Stimulated activated effector memory CD8-positive, alpha-beta T cell treated with anti-CD3 and anti-CD28 coated beads, Interleukin-12 subunit alpha, Interleukin-12 subunit beta, amount 100 ng/mL, for 72 hours (primary cell): ENCODE measurements around the gene SLIT1.

Experiments
- ATAC-seq: fragments of 150-1000 bp; cut with Tn5 transposase; 2 replicates; pipeline ENCODE4 v1.10.0; 2021
- DNase-seq, 2 donors: peaks; one replicate each; pipeline ENCODE4 v3.0.0; 2021 to 2022; ENCODE audit warnings: low spot score in 2 of 2
- H3K27ac Mint-ChIP-seq: one replicate; pipeline ENCODE4 v1.8.0; 2022; ENCODE audit warnings: mild to moderate bottlenecking, mixed read lengths
- H3K36me3 Mint-ChIP-seq: one replicate; pipeline ENCODE4 v1.8.0; 2022; ENCODE audit warnings: mild to moderate bottlenecking, mixed read lengths
- H3K4me1 Mint-ChIP-seq: one replicate; pipeline ENCODE4 v1.8.0; 2022; ENCODE audit warnings: mixed read lengths
- H3K4me3 Mint-ChIP-seq: one replicate; pipeline ENCODE4 v1.8.0; 2022; ENCODE audit warnings: mild to moderate bottlenecking, mixed read lengths
- H3K9me3 Mint-ChIP-seq: one replicate; pipeline ENCODE4 v1.8.0; 2022; ENCODE audit warnings: mixed read lengths

Gene SLIT1

DNA sequence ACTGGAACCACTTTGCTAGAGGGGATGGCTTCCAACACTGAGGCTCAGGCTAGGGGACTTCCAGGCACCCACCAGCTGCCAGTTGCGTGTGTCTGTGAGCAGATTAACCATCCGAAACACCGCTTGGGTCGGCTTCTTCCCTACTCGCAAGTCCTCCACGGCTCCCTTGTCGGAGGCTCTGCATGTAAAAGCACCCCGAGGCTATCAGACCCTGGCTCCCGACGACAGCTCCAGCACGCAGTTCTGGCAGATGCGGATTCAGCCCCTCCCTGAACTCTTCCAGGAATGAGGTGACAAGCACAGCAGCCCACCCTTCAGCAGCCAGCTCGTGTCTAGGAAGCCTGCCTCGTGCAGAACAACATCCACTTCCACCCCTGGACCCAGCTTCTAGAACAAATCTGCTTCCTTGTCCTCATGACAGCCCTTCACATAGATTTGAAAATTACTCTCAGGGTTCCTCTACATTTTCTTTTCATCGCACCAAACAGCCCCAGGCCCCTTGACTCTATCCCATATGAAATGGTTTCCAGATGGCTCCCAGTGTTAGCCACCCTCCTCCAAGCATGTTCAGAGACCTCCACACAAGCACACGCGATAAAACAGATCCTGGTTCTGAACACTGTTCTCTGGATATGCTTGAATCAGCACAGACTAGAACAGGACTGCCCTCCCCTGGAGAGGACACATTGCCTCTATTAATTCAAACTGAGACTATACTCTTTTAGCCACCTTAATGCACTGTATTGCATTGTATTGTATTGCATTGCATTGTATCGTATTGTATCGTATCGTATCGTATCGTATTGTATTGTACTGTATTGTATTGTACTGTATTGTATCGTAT is 44.6 kb downstream of the SLIT1 start:
- DNase-seq (no peak), ATAC-seq (no peak)
- no peak overlapping the region for H3K4me3 Mint-ChIP-seq
- no peak overlapping the region for H3K27ac Mint-ChIP-seq
- no peaks in the 10 kb centered on the region for H3K4me1 Mint-ChIP-seq
- no peaks in the 10 kb centered on the region for H3K36me3 Mint-ChIP-seq
- H3K9me3 Mint-ChIP-seq, result no peaks in the 10 kb centered on the region

DNA sequence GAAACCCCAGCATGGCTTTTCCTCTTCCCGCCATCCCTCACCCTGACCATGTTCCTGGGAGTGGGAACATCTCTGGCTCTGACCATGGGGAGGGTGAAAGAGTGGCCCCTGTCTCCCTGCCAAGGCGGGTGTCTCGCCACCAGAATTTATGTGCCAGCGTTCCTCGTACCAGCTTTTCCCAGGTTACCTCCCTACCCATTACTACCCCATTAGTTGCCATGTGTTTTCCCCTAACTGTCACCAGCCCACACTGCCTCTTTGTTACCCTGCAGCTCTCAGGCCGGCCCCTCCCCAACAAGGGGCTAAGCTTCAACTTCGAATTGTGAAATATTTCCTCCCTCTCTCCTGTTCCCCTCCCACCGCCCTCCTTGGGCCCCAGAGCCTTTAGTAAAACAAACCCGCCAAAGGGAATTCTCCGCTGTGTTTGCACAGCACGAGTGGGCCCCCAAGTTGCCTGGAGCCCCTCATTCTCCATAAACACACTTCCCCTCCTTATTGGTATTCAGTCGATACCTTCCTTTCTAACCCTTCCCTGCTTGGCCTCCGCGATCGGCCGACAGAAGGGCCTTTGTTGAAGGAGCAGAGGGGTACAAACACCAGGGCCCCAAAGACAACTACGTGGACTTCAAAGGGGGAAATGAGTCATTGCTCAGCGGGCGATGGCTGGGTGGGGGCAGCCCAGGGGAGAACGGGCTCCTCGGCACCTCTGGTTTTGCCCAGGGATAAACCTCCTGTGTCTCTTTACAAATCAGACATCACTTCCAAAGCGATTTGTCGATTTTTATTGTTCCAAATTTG is 45.5 kb downstream of the SLIT1 start:
- no peaks in the 10 kb centered on the region for H3K36me3 Mint-ChIP-seq
- no peak overlapping the region for H3K4me3 Mint-ChIP-seq
- H3K9me3 Mint-ChIP-seq, result no peaks in the 10 kb centered on the region
- no peak overlapping the region for H3K27ac Mint-ChIP-seq
- ATAC-seq (no peak), DNase-seq (no peak)
- no peaks in the 10 kb centered on the region for H3K4me1 Mint-ChIP-seq

DNA sequence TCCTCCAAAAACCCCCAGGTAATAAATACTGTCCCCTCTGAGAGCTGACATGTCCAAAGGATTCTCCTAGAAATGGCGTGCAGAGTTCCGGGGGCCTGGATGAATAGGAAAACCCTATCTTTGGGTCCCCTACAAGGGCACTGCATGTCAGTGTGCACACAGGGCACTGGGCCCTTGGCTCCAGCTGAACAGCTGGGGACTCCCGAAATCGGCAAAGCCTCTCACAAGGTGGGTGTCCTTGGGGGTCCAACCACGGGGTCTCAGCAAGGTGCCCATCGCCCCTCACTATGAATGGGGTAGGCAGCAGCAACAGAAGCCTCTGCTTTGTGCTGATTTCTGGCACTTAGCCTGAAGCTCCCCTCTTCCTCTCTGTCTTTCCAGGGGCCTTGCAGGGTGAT is 46.1 kb downstream of the SLIT1 start:
- no peaks in the 10 kb centered on the region for H3K4me1 Mint-ChIP-seq
- ATAC-seq, result no peak
- H3K27ac Mint-ChIP-seq, result no peak overlapping the region

DNA sequence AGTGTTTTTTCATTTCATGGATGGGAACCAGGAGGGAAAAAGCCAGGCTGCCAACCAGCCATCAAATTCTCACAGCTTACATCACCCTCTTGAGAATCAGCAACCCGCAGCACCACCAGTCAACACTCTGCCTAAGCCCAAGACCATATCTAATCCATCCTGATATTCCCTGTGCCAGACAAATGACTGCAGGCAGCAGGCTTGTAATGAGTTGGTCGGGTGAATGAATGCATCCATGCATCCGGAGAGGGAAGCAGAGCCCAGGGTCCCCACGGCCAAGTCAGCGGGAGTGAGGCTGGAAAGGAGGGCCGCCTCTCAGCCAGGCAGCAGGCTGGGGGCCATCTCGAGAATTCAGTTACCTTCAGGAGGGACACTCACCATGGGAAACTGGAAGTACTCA is 46.9 kb downstream of the SLIT1 start:
- Mint-ChIP-seq H3K4me3 (no peak overlapping the region), H3K36me3 (no peaks in the 10 kb centered on the region), H3K9me3 (no peaks in the 10 kb centered on the region), H3K4me1 (no peaks in the 10 kb centered on the region), H3K27ac (no peak overlapping the region)
- ATAC-seq (no peak), DNase-seq (no peak)

More for the DNA sequence above, 46.1 kb downstream of the SLIT1 start:
- no peak for DNase-seq
- Mint-ChIP-seq H3K4me3 (no peak overlapping the region), H3K36me3 (no peaks in the 10 kb centered on the region), H3K9me3 (no peaks in the 10 kb centered on the region)

DNA sequence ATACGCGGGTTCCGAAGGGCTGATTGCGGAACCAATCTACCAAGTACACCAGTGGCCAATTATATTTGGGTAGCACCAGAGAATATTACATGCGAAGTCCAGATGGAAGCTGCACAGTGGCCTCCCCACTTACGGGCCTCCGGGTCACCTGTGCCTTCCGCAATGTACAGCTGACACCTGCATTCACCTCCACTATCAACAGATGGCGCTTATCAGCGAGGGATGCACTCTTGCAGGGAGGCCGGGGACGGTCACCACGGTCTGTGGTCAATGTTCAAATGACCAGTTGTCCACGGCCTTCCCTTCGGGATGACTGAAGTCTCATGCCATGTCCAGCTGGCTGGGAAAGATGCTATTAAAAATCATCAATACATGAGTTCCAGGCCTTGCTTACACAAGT is 47.6 kb downstream of the SLIT1 start:
- ATAC-seq (no peak), DNase-seq (no peak)
- Mint-ChIP-seq H3K9me3 (no peaks in the 10 kb centered on the region), H3K4me1 (no peaks in the 10 kb centered on the region), H3K36me3 (no peaks in the 10 kb centered on the region), H3K4me3 (no peak overlapping the region), H3K27ac (no peak overlapping the region)

DNA sequence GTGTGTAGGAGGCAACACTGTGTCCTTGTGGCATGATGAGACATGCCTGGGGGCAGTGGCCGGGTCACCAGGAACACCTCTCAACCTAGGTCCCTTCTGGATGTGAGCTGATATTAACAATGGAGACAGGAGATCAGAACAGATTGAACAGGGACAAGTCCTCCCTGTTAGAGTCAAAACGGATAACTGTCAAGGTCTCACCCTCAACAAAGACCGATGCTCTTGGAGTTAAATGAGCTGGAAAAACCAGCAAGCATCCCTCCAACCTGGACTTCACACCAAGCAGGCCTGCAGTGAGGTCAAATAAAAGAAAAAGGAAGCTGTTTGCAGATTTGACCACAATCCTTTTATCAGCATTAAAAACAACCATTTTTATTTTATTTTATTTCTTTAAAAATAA is 49.0 kb downstream of the SLIT1 start:
- Mint-ChIP-seq H3K4me3 (no peak overlapping the region), H3K36me3 (no peaks in the 10 kb centered on the region), H3K4me1 (no peaks in the 10 kb centered on the region), H3K9me3 (no peaks in the 10 kb centered on the region), H3K27ac (no peak overlapping the region)
- DNase-seq (no peak), ATAC-seq (no peak)

DNA sequence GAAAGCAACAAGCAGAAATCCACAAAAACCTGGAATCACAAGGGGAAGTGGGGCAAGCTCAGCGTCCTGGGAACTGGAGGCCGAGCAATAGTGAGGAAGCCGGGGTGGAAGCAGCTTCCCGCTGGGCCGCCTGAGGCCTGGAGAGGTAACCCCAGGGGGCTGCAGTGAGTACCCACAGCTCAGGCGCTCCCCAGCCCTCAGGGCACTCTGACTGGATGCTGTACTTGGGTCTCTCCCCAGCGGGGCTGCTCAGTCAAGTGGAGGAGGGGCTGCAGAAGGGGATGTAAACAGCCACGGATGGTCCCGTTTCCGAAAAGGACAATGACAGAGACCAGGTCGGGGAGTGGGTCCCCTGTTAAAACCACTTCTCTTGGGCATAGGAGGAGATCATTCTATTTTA is 50.3 kb downstream of the SLIT1 start:
- ATAC-seq (no peak), DNase-seq (no peak)
- Mint-ChIP-seq H3K9me3 (no peaks in the 10 kb centered on the region), H3K4me3 (no peak overlapping the region), H3K27ac (no peak overlapping the region), H3K36me3 (no peaks in the 10 kb centered on the region), H3K4me1 (no peaks in the 10 kb centered on the region)

DNA sequence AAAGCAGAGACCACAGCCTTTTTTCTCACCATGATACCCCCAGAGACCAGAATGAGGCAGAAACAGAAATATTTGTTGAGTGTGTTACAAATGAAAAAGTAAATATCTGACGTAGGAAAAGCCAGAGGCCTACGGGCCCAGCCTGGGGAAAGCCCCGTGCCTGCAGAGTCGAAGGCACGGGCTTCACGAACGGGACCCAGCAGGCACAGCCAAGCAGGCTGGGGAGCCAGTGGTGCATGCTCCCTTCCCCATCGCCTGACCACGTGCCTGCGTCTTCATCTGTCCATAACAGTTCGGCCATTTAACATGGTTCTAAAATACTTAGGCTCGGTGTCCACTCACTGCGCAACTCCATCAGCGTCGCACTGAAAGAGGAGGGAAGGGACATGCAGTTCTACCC is 50.8 kb downstream of the SLIT1 start:
- Mint-ChIP-seq H3K4me3 (no peak overlapping the region), H3K27ac (no peak overlapping the region)
- no peak for ATAC-seq

DNA sequence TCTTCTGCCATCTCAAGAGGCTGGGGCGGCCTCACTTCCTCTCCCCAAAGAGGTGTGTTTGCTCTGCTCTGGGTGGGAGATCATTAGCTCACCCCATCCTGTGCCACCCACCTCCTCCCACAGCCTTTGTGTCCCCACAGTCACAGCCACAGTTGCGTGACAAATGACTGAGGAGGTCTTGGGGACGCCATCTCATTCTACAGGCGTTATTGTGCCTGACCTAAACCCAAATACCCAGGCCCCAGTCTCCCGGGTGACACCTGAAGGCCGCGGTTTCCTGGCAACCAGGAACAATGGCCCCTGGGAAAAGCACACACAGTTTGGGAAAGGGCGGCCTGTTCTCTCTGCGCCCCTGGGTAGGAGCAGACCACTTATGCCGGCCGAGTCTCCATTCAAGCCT is 51.6 kb downstream of the SLIT1 start:
- Mint-ChIP-seq H3K4me3 (no peak overlapping the region), H3K36me3 (no peaks in the 10 kb centered on the region), H3K4me1 (peaks cover 5% of the 10 kb centered on the region), H3K9me3 (no peaks in the 10 kb centered on the region), H3K27ac (no peak overlapping the region)
- DNase-seq, result no peak
- no peak for ATAC-seq

More for the DNA sequence above, 50.8 kb downstream of the SLIT1 start:
- Mint-ChIP-seq H3K9me3 (no peaks in the 10 kb centered on the region), H3K4me1 (peaks cover under 1% of the 10 kb centered on the region), H3K36me3 (no peaks in the 10 kb centered on the region)
- DNase-seq, result no peak

DNA sequence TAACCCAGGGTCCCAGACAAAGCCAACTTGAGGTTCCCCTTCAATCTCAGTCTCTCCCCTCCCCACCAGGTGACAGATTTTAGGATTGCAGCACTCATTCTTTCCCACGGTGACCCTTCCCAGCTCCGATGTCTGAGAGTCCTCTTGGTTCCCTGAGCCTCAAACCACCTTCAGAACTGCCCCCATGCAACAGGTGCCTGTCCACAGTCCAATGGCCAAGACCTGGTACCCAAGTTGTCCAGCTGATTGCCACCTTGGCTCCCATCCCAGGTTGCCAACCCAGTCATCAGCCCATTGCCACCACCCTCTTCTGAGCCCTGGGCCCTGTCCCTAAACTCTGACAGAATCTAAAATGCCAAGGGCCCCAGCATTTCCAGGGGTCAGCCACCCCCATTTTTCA is 53.5 kb downstream of the SLIT1 start:
- Mint-ChIP-seq H3K4me3 (no peak overlapping the region), H3K9me3 (no peaks in the 10 kb centered on the region), H3K27ac (no peak overlapping the region), H3K4me1 (peaks cover 5% of the 10 kb centered on the region), H3K36me3 (no peaks in the 10 kb centered on the region)
- no peak for ATAC-seq
- DNase-seq, result no peak

DNA sequence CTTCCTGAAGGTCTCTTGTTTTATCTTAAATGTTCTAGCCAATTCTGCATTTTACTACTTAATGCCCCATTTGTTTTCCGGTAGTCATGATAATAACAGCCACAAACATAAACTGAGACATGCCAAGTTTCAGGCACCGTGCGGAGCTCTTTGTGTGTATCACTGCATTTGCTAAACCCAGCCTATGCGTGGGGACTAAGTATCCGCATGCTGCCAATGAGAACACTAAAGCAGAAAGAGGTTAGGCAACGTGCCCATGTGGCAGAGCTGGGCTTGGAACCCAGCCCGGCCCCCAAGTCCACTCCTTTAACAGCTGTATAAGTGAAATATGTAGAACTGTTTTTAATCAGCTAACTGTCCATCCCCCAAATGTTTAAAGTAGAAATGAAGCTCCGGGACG is 54.1 kb downstream of the SLIT1 start:
- Mint-ChIP-seq H3K27ac (no peak overlapping the region), H3K4me1 (peaks cover 5% of the 10 kb centered on the region), H3K36me3 (no peaks in the 10 kb centered on the region), H3K9me3 (no peaks in the 10 kb centered on the region), H3K4me3 (no peak overlapping the region)
- DNase-seq (no peak), ATAC-seq (no peak)

DNA sequence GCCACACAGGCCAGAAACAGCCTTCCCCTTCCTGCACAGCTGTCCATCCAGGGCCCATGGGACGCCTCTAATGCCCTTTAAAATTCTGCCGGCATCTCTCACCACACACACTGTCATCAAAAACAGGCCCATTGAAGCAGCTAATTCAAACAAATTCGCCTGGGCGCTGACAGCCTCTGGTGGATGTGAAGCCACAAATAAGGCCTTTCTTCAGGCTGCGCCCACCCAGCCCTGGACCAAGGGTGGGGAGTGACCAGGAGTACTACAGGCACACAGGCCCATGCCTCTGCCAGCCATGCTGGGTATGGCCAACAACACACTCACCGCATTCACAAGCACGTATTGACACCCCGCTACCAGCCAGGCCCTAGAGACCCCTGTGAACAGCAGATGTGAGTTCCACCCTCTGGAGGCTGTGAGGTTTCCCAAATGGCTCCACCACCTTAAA is 54.6 kb downstream of the SLIT1 start:
- no peak for ATAC-seq
- H3K4me3 Mint-ChIP-seq, result no peak overlapping the region
- no peak overlapping the region for H3K27ac Mint-ChIP-seq
- H3K36me3 Mint-ChIP-seq, result no peaks in the 10 kb centered on the region
- no peak for DNase-seq
- peaks cover 5% of the 10 kb centered on the region for H3K4me1 Mint-ChIP-seq
- no peaks in the 10 kb centered on the region for H3K9me3 Mint-ChIP-seq

DNA sequence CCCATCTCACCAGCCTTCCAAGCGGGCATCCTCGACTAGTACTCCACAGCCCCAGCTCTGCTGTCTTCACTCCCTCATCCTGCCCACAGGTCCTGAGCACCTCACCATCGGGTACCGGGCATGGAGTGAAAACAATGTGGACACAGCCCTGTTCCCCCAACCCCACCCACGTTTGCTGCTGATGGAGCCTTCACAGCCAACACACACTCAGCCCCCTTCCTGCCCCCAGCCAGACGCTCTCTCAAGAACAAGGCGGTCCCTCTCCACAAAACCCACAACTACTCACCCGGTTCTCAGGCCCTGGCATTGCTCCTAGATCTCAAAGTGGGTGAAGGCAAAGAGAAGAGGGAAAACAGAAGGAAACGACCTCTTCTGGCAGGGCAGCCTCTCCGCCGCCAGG is 56.1 kb downstream of the SLIT1 start:
- H3K27ac Mint-ChIP-seq, result no peak overlapping the region
- H3K36me3 Mint-ChIP-seq, result no peaks in the 10 kb centered on the region
- H3K4me1 Mint-ChIP-seq, result peaks cover 5% of the 10 kb centered on the region
- H3K9me3 Mint-ChIP-seq, result no peaks in the 10 kb centered on the region
- no peak for ATAC-seq
- H3K4me3 Mint-ChIP-seq, result no peak overlapping the region
- DNase-seq, result no peak

DNA sequence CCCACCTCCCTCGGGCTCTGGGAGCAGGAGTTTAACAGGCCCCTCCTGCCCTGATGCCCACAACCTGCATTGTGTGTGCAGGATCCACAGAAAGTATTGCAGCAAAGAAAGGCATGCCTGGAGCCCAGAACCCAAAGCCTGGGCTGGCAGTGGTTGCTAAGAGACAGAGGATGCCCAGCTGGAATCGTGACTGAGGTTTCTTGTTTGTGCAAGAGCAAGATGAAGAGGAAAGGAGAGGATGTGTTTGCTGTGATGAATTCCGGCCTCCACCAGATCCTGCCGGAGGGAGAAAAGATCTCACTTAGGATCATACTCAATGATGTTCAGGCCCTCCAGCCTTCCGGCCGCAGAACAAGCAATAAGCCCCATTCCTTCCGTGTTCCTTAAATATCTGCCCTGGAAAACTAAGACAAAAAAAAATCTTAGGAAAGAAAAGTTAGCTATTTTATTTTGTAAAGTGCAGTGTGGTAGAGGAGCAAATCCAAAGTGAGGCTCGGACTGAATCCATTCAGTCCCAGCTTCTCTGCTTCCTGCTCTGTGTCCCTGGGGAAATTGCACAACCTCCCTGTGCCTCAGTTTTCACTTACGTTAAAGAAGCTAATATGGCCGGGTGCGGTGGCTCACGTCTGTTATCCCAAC is 57.1 kb downstream of the SLIT1 start:
- H3K36me3 Mint-ChIP-seq, result no peaks in the 10 kb centered on the region
- no peaks in the 10 kb centered on the region for H3K9me3 Mint-ChIP-seq
- H3K27ac Mint-ChIP-seq, result peak overlapping the region; percentile 26
- peaks cover 5% of the 10 kb centered on the region for H3K4me1 Mint-ChIP-seq
- H3K4me3 Mint-ChIP-seq, result no peak overlapping the region
- DNase-seq, result no peak
- ATAC-seq, result no peak

DNA sequence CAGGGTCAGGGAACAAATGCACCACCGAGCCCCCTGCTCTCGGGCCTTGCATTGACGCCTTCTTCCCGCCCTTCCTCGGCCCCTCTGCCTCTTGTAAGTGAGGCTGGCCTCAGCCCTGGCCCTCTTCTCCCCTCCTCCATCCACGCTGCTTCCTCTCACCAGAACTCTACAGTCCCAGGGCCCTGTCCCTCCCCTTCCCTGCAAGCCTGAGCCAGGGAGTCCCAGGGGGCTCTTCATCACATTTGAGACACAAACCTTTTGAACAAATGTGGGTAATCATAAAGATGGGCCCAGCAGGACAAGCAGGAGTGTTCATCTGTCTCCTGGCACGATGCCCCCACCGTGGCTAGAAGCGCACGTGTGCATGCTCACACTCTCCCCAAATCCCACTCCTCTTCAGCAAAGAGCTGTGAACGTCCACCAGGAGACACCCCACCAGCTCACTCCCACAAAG is 57.7 kb downstream of the SLIT1 start:
- Mint-ChIP-seq H3K4me1 (peaks cover 5% of the 10 kb centered on the region), H3K27ac (peak overlapping the region; percentile 26), H3K4me3 (no peak overlapping the region), H3K36me3 (no peaks in the 10 kb centered on the region), H3K9me3 (no peaks in the 10 kb centered on the region)
- no peak for DNase-seq
- no peak for ATAC-seq
